ENCODE results near the gene RHO.

DNA sequence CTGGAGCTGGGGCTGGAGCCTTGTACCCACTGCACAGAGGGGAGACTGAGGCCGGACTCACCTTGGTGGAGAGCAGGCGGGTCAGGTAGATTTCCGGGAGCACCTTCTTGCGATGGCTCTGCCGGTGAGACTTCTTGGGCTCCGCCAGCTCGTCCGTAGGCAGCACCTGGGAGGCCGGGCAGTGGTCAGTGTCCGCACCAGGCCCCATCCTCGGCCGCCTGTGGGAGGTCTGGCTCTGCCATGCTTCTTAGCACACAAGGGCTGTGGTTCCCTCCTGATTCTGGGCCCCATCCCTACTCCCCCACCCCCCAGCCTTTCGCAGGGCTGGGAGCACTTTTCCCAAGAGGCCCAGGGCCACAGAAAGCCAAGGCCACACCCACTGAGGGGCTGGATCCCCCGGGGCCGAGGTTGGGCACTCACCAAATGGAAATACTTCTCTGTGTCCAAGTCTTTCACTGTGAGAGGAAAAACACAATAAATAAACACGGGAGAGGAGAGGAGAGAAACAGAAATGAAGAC lies 31.9 kb downstream of the RHO start:
- TF ChIP-seq GATA3 (IDR thresholded peaks at IDR 0.05; ENCODE audit: low read depth, low read length) (no peak), GATA2 (IDR thresholded peaks at IDR 0.05; ENCODE audit: low read depth, low read length) (no peak)
